HG03442 (cell line): ENCODE data around the gene BAG2.
A peak's percentile ranks its signal among the peaks of the same experiment; 100 is the strongest.

Experiments used
- ATAC-seq: cut with Tn5 transposase; IDR thresholded peaks from one replicate; pipeline ENCODE4 v1.9.1; 2021; ENCODE audit warnings: mild to moderate bottlenecking, moderate library complexity; ENCODE audit not compliant: unreplicated experiment

Gene BAG2

GRCh38 chr6:57172136-57173055 lies at the start of gene BAG2:
Gene BAG2, plus strand, starts transcription at chr6:57172326. Its CDS starts 372 bp downstream, at chr6:57172698.
- ATAC-seq: peak; percentile 85

DNA sequence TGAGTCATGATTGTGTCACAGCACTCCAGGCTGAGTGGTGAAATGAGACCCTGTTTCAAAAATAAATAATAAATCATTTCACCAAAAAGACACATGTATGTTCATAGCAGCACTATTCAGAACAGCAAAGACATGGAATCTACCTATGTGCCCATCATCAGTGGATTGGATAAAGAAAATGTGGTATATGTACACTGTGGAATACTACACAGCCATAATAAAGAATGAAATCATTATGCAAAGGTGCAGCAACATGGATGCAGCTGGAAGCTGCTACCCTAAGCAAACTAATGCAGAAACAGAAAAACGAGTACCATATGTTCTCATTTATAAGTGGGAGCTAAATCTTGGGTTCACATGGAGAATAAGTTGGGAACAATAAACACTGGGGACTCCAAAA lies 49.0 kb upstream of the BAG2 start:
- ATAC-seq: no peak

DNA sequence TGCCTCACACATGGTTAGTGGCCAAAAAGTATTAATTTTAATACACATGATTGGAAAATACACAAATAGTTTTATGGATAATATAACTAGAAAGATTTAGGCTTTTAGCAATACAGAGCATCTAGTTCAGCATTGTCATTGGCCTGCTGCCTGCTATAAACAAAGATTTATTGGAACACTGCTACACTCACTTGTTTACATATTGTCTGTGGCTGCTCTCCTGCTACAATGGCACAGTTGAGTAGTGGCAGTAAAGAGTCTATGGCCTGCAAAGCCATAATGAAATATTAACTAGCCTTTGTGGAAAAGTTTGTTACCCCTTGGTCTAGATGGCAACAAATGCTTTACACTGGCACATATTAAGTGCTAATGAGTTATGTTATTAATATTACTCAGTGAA lies 44.4 kb upstream of the BAG2 start:
- no peak for ATAC-seq

DNA sequence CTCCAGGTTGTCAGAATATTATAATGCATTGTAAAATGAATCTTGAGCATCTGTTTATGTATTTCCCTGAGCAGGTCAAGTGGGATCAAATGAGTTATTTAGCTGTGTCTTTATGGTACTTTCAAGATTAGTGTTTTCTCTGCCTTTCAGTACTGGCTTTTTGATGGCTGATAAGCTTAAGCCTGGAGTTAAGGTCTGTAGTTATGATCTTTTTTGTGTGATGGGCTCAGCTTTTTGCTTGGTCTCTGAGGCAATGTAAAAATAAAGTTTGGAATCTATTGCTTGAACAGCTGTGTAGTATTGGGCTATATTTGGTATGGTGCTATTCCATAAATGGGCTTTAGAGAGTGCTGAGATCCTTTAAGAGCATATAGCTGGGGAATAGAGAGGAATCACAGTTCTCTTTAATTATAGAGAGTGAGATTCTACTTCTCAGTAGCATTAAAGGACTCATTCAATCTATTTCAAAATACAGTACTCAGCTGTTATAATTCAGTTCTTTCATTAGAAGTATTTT lies 41.4 kb upstream of the BAG2 start:
- no peak for ATAC-seq

DNA sequence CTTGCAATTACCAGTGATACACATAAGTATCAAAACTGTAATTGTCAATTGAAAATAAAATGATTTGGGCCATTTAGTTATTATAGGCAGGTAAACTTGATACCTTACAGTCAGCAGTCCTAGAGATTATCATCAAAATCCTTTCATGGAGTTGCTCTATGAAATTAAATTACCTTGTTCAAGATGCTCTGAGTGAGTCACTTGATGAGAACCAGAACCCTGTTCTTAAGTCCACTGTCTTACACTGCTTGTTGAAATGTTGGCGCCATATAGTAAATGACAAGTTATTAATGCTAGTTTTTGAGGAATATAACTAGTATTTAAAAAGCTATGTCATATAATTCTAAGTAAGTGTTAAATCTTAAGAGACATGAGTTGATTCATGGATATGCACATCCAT lies 37.2 kb upstream of the BAG2 start:
- ATAC-seq: no peak

GRCh38 chr6:57135885-57136284 lies 36.2 kb upstream of the BAG2 start:
- ATAC-seq: no peak

DNA sequence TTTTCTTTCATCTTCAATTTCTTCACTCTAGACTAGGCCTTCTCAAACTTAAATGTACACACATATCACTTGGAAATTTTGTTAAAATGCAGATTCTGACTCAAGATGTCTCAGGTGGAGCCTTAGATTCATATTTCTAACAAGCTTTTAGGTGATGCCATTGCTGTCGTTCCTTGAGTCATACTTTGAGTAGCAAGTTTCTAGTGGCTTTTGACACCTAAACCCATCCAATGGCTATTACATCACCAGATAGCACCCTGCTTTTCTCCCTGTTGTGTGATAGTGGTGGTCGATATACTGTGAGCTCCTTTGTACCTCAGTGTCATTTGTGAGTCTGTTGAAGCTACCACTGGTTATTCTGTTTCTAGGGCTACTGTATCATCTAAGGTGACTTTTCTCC lies 34.8 kb upstream of the BAG2 start:
- no peak for ATAC-seq

GRCh38 chr6:57138026-57138425 lies 34.1 kb upstream of the BAG2 start:
- no peak for ATAC-seq

GRCh38 chr6:57141451-57142177 lies 30.5 kb upstream of the BAG2 start:
- no peak for ATAC-seq

GRCh38 chr6:57142178-57142525 lies 30.0 kb upstream of the BAG2 start:
- ATAC-seq: no peak

DNA sequence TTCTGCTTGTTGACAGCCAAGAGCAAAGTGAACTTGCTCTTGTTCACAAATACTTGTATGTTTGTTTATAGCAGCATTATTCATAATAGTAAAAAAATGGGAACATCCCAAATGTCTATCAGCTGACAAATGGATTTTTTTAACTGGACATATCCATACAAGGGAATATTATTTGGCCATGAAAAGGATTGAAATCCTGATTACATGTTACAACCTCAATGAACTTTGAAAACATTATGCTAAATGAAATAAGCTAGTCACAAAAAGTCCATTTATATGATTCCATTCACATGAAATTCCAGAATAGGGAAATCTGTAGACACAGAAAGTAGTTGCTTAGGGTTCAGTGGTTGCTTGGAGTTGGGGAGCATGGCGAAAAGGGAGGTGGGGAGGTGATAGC lies 28.4 kb upstream of the BAG2 start:
- no peak for ATAC-seq

- ATAC-seq: no peak
These were observed 24.7 kb upstream of the BAG2 start for GRCh38 chr6:57147401-57147800.

- ATAC-seq: no peak
These were observed 23.9 kb upstream of the BAG2 start for GRCh38 chr6:57147955-57148858.

DNA sequence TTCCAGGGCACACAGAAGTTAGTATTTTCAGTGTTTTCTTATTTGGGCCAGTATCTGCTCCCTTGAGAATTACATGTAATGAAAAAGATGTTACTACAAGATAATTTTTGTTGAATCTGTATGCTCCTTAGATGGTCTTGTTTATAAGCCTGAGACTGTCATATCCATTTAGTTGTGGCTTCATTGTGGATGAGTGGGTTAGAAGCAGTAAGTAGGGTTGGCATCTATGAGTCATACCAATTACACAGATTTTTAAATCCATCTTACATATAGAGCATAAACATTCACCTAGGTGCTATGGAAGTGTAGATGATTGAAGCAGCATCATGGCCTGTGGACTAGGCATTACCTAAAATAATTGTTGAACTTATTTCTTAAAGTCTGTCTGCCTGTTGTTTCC lies 13.5 kb upstream of the BAG2 start:
- ATAC-seq: no peak

- no peak for ATAC-seq
These were observed 13.0 kb upstream of the BAG2 start for GRCh38 chr6:57159127-57159526.

DNA sequence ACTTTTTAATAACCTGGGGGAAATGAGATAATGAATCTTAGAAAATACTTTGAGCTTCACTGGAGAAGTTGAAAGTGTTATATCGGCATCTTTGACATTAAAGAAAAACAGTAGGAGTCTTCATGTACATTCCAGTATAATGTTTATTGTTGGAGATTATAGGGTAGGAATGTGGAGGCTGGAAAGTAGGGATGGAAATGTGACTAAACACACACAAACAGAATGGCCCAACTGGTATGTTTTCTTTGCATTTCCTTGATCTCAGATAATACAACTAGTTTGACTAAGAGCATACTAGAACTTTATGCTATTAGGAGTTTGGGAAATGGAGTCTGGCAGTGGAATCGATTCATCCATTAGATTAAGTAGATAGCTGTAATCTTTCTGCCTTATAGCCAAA lies 10.1 kb upstream of the BAG2 start:
- ATAC-seq: no peak

DNA sequence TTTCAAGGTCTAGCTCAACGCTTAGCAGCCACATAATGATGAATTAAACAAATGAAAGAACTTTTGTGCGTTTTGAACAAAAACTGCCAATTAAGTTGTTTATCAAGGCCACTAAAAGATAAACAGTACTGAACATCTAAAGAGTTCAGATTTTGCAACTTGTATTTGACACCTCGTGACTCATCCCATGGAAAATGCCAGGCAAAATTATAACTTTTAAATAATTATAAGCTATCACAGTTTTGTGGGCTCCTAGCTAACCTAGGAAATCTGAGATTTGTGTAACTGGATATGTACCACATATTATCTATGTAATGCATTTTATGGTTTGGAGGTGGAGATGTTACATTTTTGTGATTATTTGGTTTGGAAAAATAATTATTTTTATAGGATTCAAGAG lies 9.6 kb upstream of the BAG2 start:
- ATAC-seq: no peak

GRCh38 chr6:57163956-57164355 lies 8.2 kb upstream of the BAG2 start:
- no peak for ATAC-seq

GRCh38 chr6:57165080-57165479 lies 7.0 kb upstream of the BAG2 start:
- no peak for ATAC-seq

GRCh38 chr6:57173056-57173885 lies 1.1 kb downstream of the BAG2 start:
- no peak for ATAC-seq
